ENCODE data around the gene YAF2.

The YAF2 gene

GRCh38 chr12:42282294-42282693 lies 44.2 kb upstream of the YAF2 start:
- no peaks in the 10 kb centered on the region for H3K9me2 ChIP-seq (ENCODE audit: low read depth, low read length)
- no peak for TF ChIP-seq EZH2 (IDR thresholded peaks at IDR 0.05; ENCODE audit: borderline replicate concordance, low read length)
- no peak for TF ChIP-seq CTCF (IDR thresholded peaks at IDR 0.05; ENCODE audit: low read length)
- no peaks in the 10 kb centered on the region for H3K4me1 ChIP-seq (ENCODE audit: insufficient read depth, low read length, severe bottlenecking)
- no peaks in the 10 kb centered on the region for H4K20me1 ChIP-seq (ENCODE audit: insufficient read depth, low read length)
- no peaks in the 10 kb centered on the region for H3K79me2 ChIP-seq (ENCODE audit: insufficient read depth, low read length)
- no peak overlapping the region for H2AFZ ChIP-seq (ENCODE audit: low read length)
- no peak overlapping the region for H3K4me3 ChIP-seq (ENCODE audit: low read depth, low read length, poor library complexity, severe bottlenecking)
- no peaks in the 10 kb centered on the region for H3K27me3 ChIP-seq (ENCODE audit: insufficient read depth, low read length)
- H3K36me3 ChIP-seq (ENCODE audit: insufficient read depth, low read length) = no peaks in the 10 kb centered on the region
- no peak overlapping the region for H3K9ac ChIP-seq (ENCODE audit: low read length)
- H3K9me3 ChIP-seq (ENCODE audit: low read length) = no peaks in the 10 kb centered on the region
- no peak overlapping the region for H3K27ac ChIP-seq (ENCODE audit: low read depth, low read length, poor library complexity, severe bottlenecking)
- no peaks in the 10 kb centered on the region for H3F3A ChIP-seq (ENCODE audit: insufficient read depth, low read length)
- H3K4me2 ChIP-seq (ENCODE audit: low read length) = no peak overlapping the region

GRCh38 chr12:42281844-42282243 lies 43.8 kb upstream of the YAF2 start:
- Histone ChIP-seq H3K36me3 (ENCODE audit: insufficient read depth, low read length) (no peaks in the 10 kb centered on the region), H3K4me3 (ENCODE audit: low read depth, low read length, poor library complexity, severe bottlenecking) (no peak overlapping the region), H3K79me2 (ENCODE audit: insufficient read depth, low read length) (no peaks in the 10 kb centered on the region), H3K9ac (ENCODE audit: low read length) (no peak overlapping the region), H3K4me2 (ENCODE audit: low read length) (no peak overlapping the region), H3K4me1 (ENCODE audit: insufficient read depth, low read length, severe bottlenecking) (no peaks in the 10 kb centered on the region), H3F3A (ENCODE audit: insufficient read depth, low read length) (no peaks in the 10 kb centered on the region), H3K9me2 (ENCODE audit: low read depth, low read length) (no peaks in the 10 kb centered on the region), H3K9me3 (ENCODE audit: low read length) (no peaks in the 10 kb centered on the region), H2AFZ (ENCODE audit: low read length) (no peak overlapping the region), H3K27me3 (ENCODE audit: insufficient read depth, low read length) (no peaks in the 10 kb centered on the region), H4K20me1 (ENCODE audit: insufficient read depth, low read length) (no peaks in the 10 kb centered on the region), H3K27ac (ENCODE audit: low read depth, low read length, poor library complexity, severe bottlenecking) (no peak overlapping the region)
- no peak for TF ChIP-seq CTCF (IDR thresholded peaks at IDR 0.05; ENCODE audit: low read length)

GRCh38 chr12:42281278-42281677 lies 43.2 kb upstream of the YAF2 start:
- no peaks in the 10 kb centered on the region for H4K20me1 ChIP-seq (ENCODE audit: insufficient read depth, low read length)
- no peaks in the 10 kb centered on the region for H3K36me3 ChIP-seq (ENCODE audit: insufficient read depth, low read length)
- H2AFZ ChIP-seq (ENCODE audit: low read length) = no peak overlapping the region
- H3K9ac ChIP-seq (ENCODE audit: low read length) = no peak overlapping the region
- no peak overlapping the region for H3K4me3 ChIP-seq (ENCODE audit: low read depth, low read length, poor library complexity, severe bottlenecking)
- H3F3A ChIP-seq (ENCODE audit: insufficient read depth, low read length) = no peaks in the 10 kb centered on the region
- no peak overlapping the region for H3K27ac ChIP-seq (ENCODE audit: low read depth, low read length, poor library complexity, severe bottlenecking)
- no peaks in the 10 kb centered on the region for H3K9me3 ChIP-seq (ENCODE audit: low read length)
- no peaks in the 10 kb centered on the region for H3K27me3 ChIP-seq (ENCODE audit: insufficient read depth, low read length)
- H3K4me2 ChIP-seq (ENCODE audit: low read length) = no peak overlapping the region
- H3K79me2 ChIP-seq (ENCODE audit: insufficient read depth, low read length) = no peaks in the 10 kb centered on the region
- TF ChIP-seq EZH2 (IDR thresholded peaks at IDR 0.05; ENCODE audit: borderline replicate concordance, low read length) = no peak
- TF ChIP-seq CTCF (IDR thresholded peaks at IDR 0.05; ENCODE audit: low read length) = no peak
- no peaks in the 10 kb centered on the region for H3K9me2 ChIP-seq (ENCODE audit: low read depth, low read length)
- no peaks in the 10 kb centered on the region for H3K4me1 ChIP-seq (ENCODE audit: insufficient read depth, low read length, severe bottlenecking)

All from OCI-LY1 (cell line).